CD14-positive monocyte (primary cell): Measurements from ENCODE around the gene EIF3B. TPM values are rescaled to one million over a fixed set of nuclear protein-coding genes. Genes with fewer than 3 reads are reported as not detected.

Experiments
- DNase-seq, 3 donors: peaks; one replicate each; pipeline ENCODE4 v3.0.0-alpha.2; 2011 to 2022
- H2AFZ ChIP-seq: 2 replicates; pipeline ENCODE4 v1.6.0; 2012; ENCODE audit warnings: mild to moderate bottlenecking, low read depth, low read length, inconsistent platforms; ENCODE audit not compliant: insufficient read depth, poor library complexity, severe bottlenecking
- H3K27ac ChIP-seq, 2 donors: 1 replicate in 1 of 2; 2 replicates in 1 of 2; pipeline ENCODE4 v1.5.1; 2012 to 2013; ENCODE audit warnings: low read length in 2 of 2, control low read depth in 1 of 2, inconsistent platforms in 1 of 2, low read depth in 1 of 2, mild to moderate bottlenecking in 1 of 2
- H3K27me3 ChIP-seq, 2 donors: one replicate each; pipeline versions ENCODE4 v1.6.0 to v1.6.1; 2011 to 2013; ENCODE audit warnings: low read length in 2 of 2; ENCODE audit not compliant: control insufficient read depth in 2 of 2, insufficient read depth in 2 of 2
- H3K36me3 ChIP-seq, 2 donors: replicated peaks in 1 of 2; 1 replicate in 1 of 2; 2 replicates in 1 of 2; pipeline versions ENCODE4 v1.5.1 to v1.6.1; 2012 to 2013; ENCODE audit warnings: low read length in 2 of 2, control low read depth in 1 of 2, inconsistent platforms in 1 of 2, mild to moderate bottlenecking in 1 of 2; ENCODE audit not compliant: insufficient read depth in 2 of 2, control insufficient read depth in 1 of 2
- H3K4me1 ChIP-seq, 2 donors: 1 replicate in 1 of 2; 2 replicates in 1 of 2; pipeline versions ENCODE4 v1.5.1 to v1.6.1; 2012 to 2013; ENCODE audit warnings: low read length in 2 of 2, control low read depth in 1 of 2, inconsistent platforms in 1 of 2, mild to moderate bottlenecking in 1 of 2, moderate library complexity in 1 of 2; ENCODE audit not compliant: insufficient read depth in 2 of 2, control insufficient read depth in 1 of 2
- H3K4me2 ChIP-seq: replicated peaks from 2 replicates; pipeline ENCODE3; 2012; ENCODE audit warnings: low read length, moderate library complexity, mild to moderate bottlenecking; ENCODE audit not compliant: poor library complexity, severe bottlenecking; ENCODE audit errors: extremely low read depth
- H3K4me3 ChIP-seq, 3 experiments: fragments of 200-600 bp in 1 of 3; sonication (generic) in 1 of 3; replicated peaks in 1 of 3; 1 replicate in 2 of 3; 2 replicates in 1 of 3; pipeline ENCODE4 v1.5.1; 2011 to 2013; ENCODE audit warnings: low read length in 3 of 3, mild to moderate bottlenecking in 3 of 3, control low read depth in 2 of 3, low read depth in 2 of 3, inconsistent platforms in 1 of 3, moderate library complexity in 1 of 3
- H3K79me2 ChIP-seq: 2 replicates; pipeline ENCODE4 v1.6.0; 2012; ENCODE audit warnings: mild to moderate bottlenecking, control low read depth, inconsistent platforms, low read length, moderate library complexity; ENCODE audit not compliant: insufficient read depth
- H3K9ac ChIP-seq: 2 replicates; pipeline ENCODE4 v1.6.0; 2017; ENCODE audit warnings: low read length, mild to moderate bottlenecking; ENCODE audit not compliant: insufficient read depth, poor library complexity, severe bottlenecking
- H3K9me3 ChIP-seq, 2 donors: replicated peaks in 1 of 2; 1 replicate in 1 of 2; 2 replicates in 1 of 2; pipeline versions ENCODE4 v1.5.1 to v1.6.1; 2012 to 2013; ENCODE audit warnings: low read length in 2 of 2, control low read depth in 1 of 2; ENCODE audit not compliant: control insufficient read depth in 1 of 2, insufficient read depth in 1 of 2
- H4K20me1 ChIP-seq: 2 replicates; pipeline ENCODE4 v1.6.0; 2012; ENCODE audit warnings: mild to moderate bottlenecking, low read length, control low read depth, moderate library complexity; ENCODE audit not compliant: insufficient read depth
- H3K27ac Mint-ChIP-seq, 7 donors: one replicate each; pipeline ENCODE4 v1.8.0; 2020; ENCODE audit warnings: mild to moderate bottlenecking in 7 of 7, mixed read lengths in 7 of 7, moderate library complexity in 6 of 7, inconsistent platforms in 2 of 7
- H3K27me3 Mint-ChIP-seq, 3 donors: one replicate each; pipeline ENCODE4 v1.8.0; 2021 to 2022; ENCODE audit warnings: low read depth in 3 of 3, mild to moderate bottlenecking in 3 of 3, mixed read lengths in 3 of 3, moderate library complexity in 3 of 3, inconsistent platforms in 1 of 3
- H3K36me3 Mint-ChIP-seq, 2 donors: one replicate each; pipeline ENCODE4 v1.8.0; 2020; ENCODE audit warnings: mixed read lengths in 2 of 2, inconsistent platforms in 1 of 2, mild to moderate bottlenecking in 1 of 2
- H3K4me1 Mint-ChIP-seq: one replicate; pipeline ENCODE4 v1.8.0; 2020; ENCODE audit warnings: mild to moderate bottlenecking, mixed read lengths
- H3K4me3 Mint-ChIP-seq, 2 donors: one replicate each; pipeline ENCODE4 v1.8.0; 2020; ENCODE audit warnings: mild to moderate bottlenecking in 2 of 2, mixed read lengths in 2 of 2, moderate library complexity in 1 of 2
- H3K9me3 Mint-ChIP-seq, 7 donors: one replicate each; pipeline ENCODE4 v1.8.0; 2020 to 2022; ENCODE audit warnings: mixed read lengths in 7 of 7, mild to moderate bottlenecking in 6 of 7, moderate library complexity in 6 of 7, inconsistent platforms in 2 of 7
- WGBS: methylation state at CpG from one replicate; pipeline ENCODE4 v1.1.5; 2013; ENCODE audit warnings: missing lambda C conversion rate; ENCODE audit not compliant: insufficient coverage; 5-methylcytosine and 5-hydroxymethylcytosine counted together
- intact Hi-C, 2 donors: fragments of 100-400 bp; cut with micrococcal nuclease; formaldehyde crosslinking; loops; one replicate each; pipeline versions ENCODE4 v1.15.0 to v1.15.1; 2023
- polyA plus RNA-seq, 3 donors: library from polyadenylated mRNA; depleted of rRNA in 1 of 3; unstranded in 2 of 3; stranded (reverse) in 1 of 3; fragments of 300-500 nt in 2 of 3; fragments of >200 nt in 1 of 3; fragmentation: Illumina TruSeq in 2 of 3; gene quantifications; 1 replicate in 2 of 3; 2 replicates in 1 of 3; pipeline ENCODE4 v1.2.3, GENCODE V29; 2012 to 2021
- TF ChIP-seq, protein P1 (sequence below): fragments of 200-600 bp; IDR thresholded peaks from one replicate; pipeline ENCODE4 v1.8.0; 2022; ENCODE audit warnings: antibody characterized with exemption, mild to moderate bottlenecking

Gene EIF3B
- polyA plus RNA-seq, 3 donors, result 46.0 to 89.1 (median 69.2) TPM

DNA sequence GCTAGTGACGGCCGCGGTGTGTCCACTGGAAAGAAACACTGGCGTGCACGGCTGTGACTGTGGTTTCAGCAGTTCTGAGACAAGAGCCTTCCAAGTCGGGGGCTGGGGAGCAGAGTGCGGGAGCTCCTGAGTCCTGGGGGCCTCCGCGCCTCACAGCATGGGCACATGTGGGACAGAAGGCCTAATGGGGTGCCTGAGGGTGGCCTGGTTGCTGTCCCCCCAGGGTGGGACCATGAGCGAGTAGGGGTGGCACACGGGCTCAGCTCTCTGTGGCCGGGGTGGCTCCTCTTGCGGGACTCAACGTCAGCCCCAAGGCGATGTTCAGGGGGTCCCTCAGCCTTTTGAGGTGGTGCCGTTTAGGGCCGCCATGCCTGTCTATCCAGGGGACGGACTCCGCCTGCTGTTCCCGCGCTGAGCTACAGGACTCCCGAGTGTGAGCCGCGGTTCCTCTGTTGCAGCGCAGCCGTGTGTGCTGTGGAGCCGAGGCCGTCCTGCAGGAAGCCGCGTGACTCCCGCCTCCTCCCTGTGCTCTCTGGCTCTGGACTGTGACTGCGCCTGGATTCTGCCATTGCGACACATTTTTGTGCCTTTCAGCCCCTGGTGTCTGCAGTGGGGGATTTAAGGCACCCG is 25.3 kb downstream of the EIF3B start:
- Mint-ChIP-seq H3K4me3 (no peak overlapping the region), H3K36me3 (peaks cover 66 to 77% of the 10 kb centered on the region in 2 donors), H3K9me3 (peaks cover 0 to 8% (median 0%) of the 10 kb centered on the region in 7 donors), H3K4me1 (no peaks in the 10 kb centered on the region), H3K27ac (peak overlapping the region in 2 of 7 donors; percentile 20 to 79), H3K27me3 (peaks cover 1 to 6% (median 3%) of the 10 kb centered on the region in 3 donors)
- no peak overlapping the region for H3K9ac ChIP-seq
- H3K9me3 ChIP-seq, result no peaks in the 10 kb centered on the region
- no peaks in the 10 kb centered on the region for H3K4me1 ChIP-seq
- H3K27me3 ChIP-seq, result no peaks in the 10 kb centered on the region
- no peak overlapping the region for H3K4me2 ChIP-seq
- no peak overlapping the region for H3K27ac ChIP-seq
- H4K20me1 ChIP-seq, result peaks cover 42% of the 10 kb centered on the region
- DNase-seq, result no peak
- WGBS, result 83% methylated on average over 34 of the region's 34 CpGs
- intact Hi-C loops, result no loop called here
- TF ChIP-seq, protein P1, sequence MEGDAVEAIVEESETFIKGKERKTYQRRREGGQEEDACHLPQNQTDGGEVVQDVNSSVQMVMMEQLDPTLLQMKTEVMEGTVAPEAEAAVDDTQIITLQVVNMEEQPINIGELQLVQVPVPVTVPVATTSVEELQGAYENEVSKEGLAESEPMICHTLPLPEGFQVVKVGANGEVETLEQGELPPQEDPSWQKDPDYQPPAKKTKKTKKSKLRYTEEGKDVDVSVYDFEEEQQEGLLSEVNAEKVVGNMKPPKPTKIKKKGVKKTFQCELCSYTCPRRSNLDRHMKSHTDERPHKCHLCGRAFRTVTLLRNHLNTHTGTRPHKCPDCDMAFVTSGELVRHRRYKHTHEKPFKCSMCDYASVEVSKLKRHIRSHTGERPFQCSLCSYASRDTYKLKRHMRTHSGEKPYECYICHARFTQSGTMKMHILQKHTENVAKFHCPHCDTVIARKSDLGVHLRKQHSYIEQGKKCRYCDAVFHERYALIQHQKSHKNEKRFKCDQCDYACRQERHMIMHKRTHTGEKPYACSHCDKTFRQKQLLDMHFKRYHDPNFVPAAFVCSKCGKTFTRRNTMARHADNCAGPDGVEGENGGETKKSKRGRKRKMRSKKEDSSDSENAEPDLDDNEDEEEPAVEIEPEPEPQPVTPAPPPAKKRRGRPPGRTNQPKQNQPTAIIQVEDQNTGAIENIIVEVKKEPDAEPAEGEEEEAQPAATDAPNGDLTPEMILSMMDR, result no peak
- peaks cover 20% of the 10 kb centered on the region for H3K79me2 ChIP-seq
- H3K4me3 ChIP-seq, result no peak overlapping the region
- peaks cover 69 to 70% of the 10 kb centered on the region in 2 donors for H3K36me3 ChIP-seq
- no peak overlapping the region for H2AFZ ChIP-seq

DNA sequence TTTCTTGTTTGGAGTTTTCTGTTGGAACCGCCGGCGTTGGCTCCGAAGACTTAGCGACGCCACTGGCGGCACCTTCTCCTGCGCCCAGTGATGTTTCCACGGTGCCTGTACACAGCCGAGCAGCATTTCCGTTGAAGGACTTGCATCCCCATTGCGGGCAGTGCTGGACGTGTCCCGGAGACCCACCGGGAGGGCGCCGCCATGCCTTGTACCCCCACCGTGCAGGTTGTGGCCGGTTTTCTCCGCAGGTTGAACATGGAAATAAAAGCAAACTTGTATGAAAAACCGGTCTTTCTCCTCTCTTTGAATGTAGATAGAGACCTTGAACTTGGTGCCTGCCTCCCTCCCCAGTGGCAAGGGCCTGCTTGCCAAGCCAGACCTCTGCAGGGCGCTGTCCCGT is 25.8 kb downstream of the EIF3B start:
- Histone ChIP-seq H3K4me1 (no peaks in the 10 kb centered on the region), H4K20me1 (peaks cover 37% of the 10 kb centered on the region), H3K27me3 (no peaks in the 10 kb centered on the region), H3K9ac (no peak overlapping the region), H2AFZ (no peak overlapping the region), H3K4me2 (no peak overlapping the region), H3K27ac (no peak overlapping the region), H3K79me2 (peaks cover 17% of the 10 kb centered on the region), H3K36me3 (peaks cover 64 to 65% of the 10 kb centered on the region in 2 donors), H3K9me3 (no peaks in the 10 kb centered on the region), H3K4me3 (no peak overlapping the region)
- peaks cover 0 to 8% (median 0%) of the 10 kb centered on the region in 7 donors for H3K9me3 Mint-ChIP-seq
- intact Hi-C loops, result no loop called here
- TF ChIP-seq, protein P1, result no peak
- H3K4me1 Mint-ChIP-seq, result no peaks in the 10 kb centered on the region
- no peak overlapping the region for H3K4me3 Mint-ChIP-seq
- H3K27me3 Mint-ChIP-seq, result peaks cover 1 to 4% (median 3%) of the 10 kb centered on the region in 3 donors
- WGBS, result 93% methylated on average over 19 of the region's 23 CpGs
- peak overlapping the region in 1 of 7 donors; percentile 51 for H3K27ac Mint-ChIP-seq
- peaks cover 60 to 72% of the 10 kb centered on the region in 2 donors for H3K36me3 Mint-ChIP-seq
- no peak for DNase-seq
